MM.1S (cell line): ENCODE measurements around the gene CLEC16A.

Experiments used
- CTCF ChIP-seq: fragments of 300-600 bp; sonication (generic); IDR thresholded peaks from 2 replicates; pipeline ENCODE4 v1.5.1; 2016; ENCODE audit warnings: antibody characterized with exemption, low read length, mixed read lengths
- EZH2 ChIP-seq: fragments of 300-600 bp; sonication (generic); optimal IDR thresholded peaks from 2 replicates; pipeline ENCODE3; 2017; ENCODE audit warnings: low read depth, mild to moderate bottlenecking, antibody characterized with exemption, low read length, mixed read lengths

- TF ChIP-seq CTCF (no peak), EZH2 (no peak)
Observed at GRCh38 chr16:10929853-10930754, 14.3 kb upstream of the CLEC16A start.
